Stimulated activated CD4-positive, alpha-beta T cell treated with anti-CD3 and anti-CD28 coated beads, TNF-alpha, amount 100 ng/mL, for 4 hours (primary cell): ENCODE data around the gene RNF148.

Source experiments
- DNase-seq, 3 experiments: peaks; one replicate each; pipeline ENCODE4 v3.0.0-alpha.2; 2020; ENCODE audit warnings: low read depth in 3 of 3

The RNF148 gene

GRCh38 chr7:122702872-122703510 is at the start of gene RNF148:
TSS of gene RNF148 (minus strand) at chr7:122702922. CDS start at chr7:122702750, 172 bp downstream.
- no peak for DNase-seq

GRCh38 chr7:122750389-122750788 is 47.7 kb upstream of the RNF148 start:
- no peak for DNase-seq

GRCh38 chr7:122748195-122748594 is 45.5 kb upstream of the RNF148 start:
- no peak for DNase-seq

GRCh38 chr7:122746948-122747347 is 44.2 kb upstream of the RNF148 start:
- no peak for DNase-seq

GRCh38 chr7:122743211-122743610 is 40.5 kb upstream of the RNF148 start:
- DNase-seq = no peak

GRCh38 chr7:122738947-122739346 is 36.2 kb upstream of the RNF148 start:
- no peak for DNase-seq

GRCh38 chr7:122736183-122736582 is 33.5 kb upstream of the RNF148 start:
- no peak for DNase-seq

- no peak for DNase-seq
Observed at GRCh38 chr7:122727759-122728158, 25.0 kb upstream of the RNF148 start.

- no peak for DNase-seq
Observed at GRCh38 chr7:122727354-122727753, 24.6 kb upstream of the RNF148 start.

GRCh38 chr7:122726881-122727280 is 24.2 kb upstream of the RNF148 start:
- no peak for DNase-seq

- DNase-seq = no peak
Observed at GRCh38 chr7:122724366-122724765, 21.6 kb upstream of the RNF148 start.

GRCh38 chr7:122719010-122719578 is 16.4 kb upstream of the RNF148 start:
- DNase-seq = no peak

GRCh38 chr7:122717356-122718089 is 14.8 kb upstream of the RNF148 start:
- no peak for DNase-seq

GRCh38 chr7:122715183-122715582 is 12.5 kb upstream of the RNF148 start:
- no peak for DNase-seq

GRCh38 chr7:122710916-122711315 is 8.2 kb upstream of the RNF148 start:
- DNase-seq = no peak

- no peak for DNase-seq
Observed at GRCh38 chr7:122709930-122710646, 7.4 kb upstream of the RNF148 start.

GRCh38 chr7:122706836-122707235 is 4.1 kb upstream of the RNF148 start:
- DNase-seq = no peak

GRCh38 chr7:122699017-122699416 is 3.7 kb downstream of the RNF148 start, which contains the start of gene RNF133:
TSS of gene RNF133 (minus strand) at chr7:122699117. CDS start at chr7:122698918, 199 bp downstream.
- DNase-seq = no peak

GRCh38 chr7:122695816-122696215 is 6.9 kb downstream of the RNF148 start:
- no peak for DNase-seq

GRCh38 chr7:122694697-122695096 is 8.0 kb downstream of the RNF148 start:
- no peak for DNase-seq

GRCh38 chr7:122692769-122693309 is 9.9 kb downstream of the RNF148 start:
- DNase-seq = no peak
